Erythroblast (primary cell): ENCODE data around the gene TRPM8.

Source experiments
- GATA1 ChIP-seq: IDR thresholded peaks from 2 replicates; pipeline ENCODE4 v1.6.1; 2011; ENCODE audit warnings: low read depth, mild to moderate bottlenecking, control low read depth, low read length, moderate library complexity
- POLR2A ChIP-seq: IDR thresholded peaks from 2 replicates; pipeline ENCODE4 v1.6.1; 2011; ENCODE audit warnings: mild to moderate bottlenecking, low read length

- TF ChIP-seq POLR2A (no peak), GATA1 (no peak)
These were observed 33.1 kb downstream of the TRPM8 start for GRCh38 chr2:233950078-233950825.
